ENCODE results near the gene BTBD6.

- TF ChIP-seq POLR2A (IDR thresholded peaks at IDR 0.05; ENCODE audit: low read depth) (no peak), CTCF (IDR thresholded peaks at IDR 0.05) (no peak)
These were observed 24.7 kb downstream of the BTBD6 start for GRCh38 chr14:105273062-105273461.

Data from esophagus muscularis mucosa (tissue), 3 donors.